K562 (cell line): ENCODE measurements around the gene CCDC92. TPM values are rescaled to one million over a fixed set of nuclear protein-coding genes. Genes with fewer than 3 reads are reported as not detected.

Experiments
- BRCA1 ChIP-seq, 2 experiments: fragments of 450-650 bp in 1 of 2; sonication (generic) in 1 of 2; formaldehyde crosslinking in 1 of 2; IDR thresholded peaks; 2 replicates each; pipeline versions ENCODE4 v1.5.0 to v1.6.1; 2017 to 2020; ENCODE audit warnings: mild to moderate bottlenecking in 1 of 2, missing genetic modification reagents in 1 of 2
- HLTF ChIP-seq: fragments of 450-650 bp; IDR thresholded peaks from 2 replicates; pipeline ENCODE4 v1.6.1; 2016
- STAG1 ChIP-seq: sonication (generic); formaldehyde crosslinking; IDR thresholded peaks from 2 replicates; pipeline ENCODE4 v1.5.0; 2020; ENCODE audit warnings: missing genetic modification reagents, borderline replicate concordance
- TAF9B ChIP-seq: fragments of 450-650 bp; IDR thresholded peaks from 2 replicates; pipeline ENCODE4 v1.6.1; 2018; ENCODE audit warnings: mild to moderate bottlenecking; ENCODE audit not compliant: partially characterized antibody
- ZFP1 ChIP-seq: fragments of 450-650 bp; formaldehyde crosslinking; IDR thresholded peaks from 2 replicates; pipeline ENCODE4 v1.4.0; 2020; ENCODE audit warnings: mild to moderate bottlenecking, mixed read lengths
- ZNF24 ChIP-seq: fragments of 450-650 bp; IDR thresholded peaks from 2 replicates; pipeline ENCODE4 v1.6.1; 2016
- polyA plus RNA-seq, 8 experiments: library from polyadenylated mRNA; depleted of rRNA in 4 of 8; stranded (reverse) in 5 of 8; unstranded in 3 of 8; fragments of >200 nt; fragmentation: Nextera tagmentation in 2 of 8; fragmentation: Illumina TruSeq in 1 of 8; extraction: Ambion mirVana in 2 of 8; extraction: Trizol in 1 of 8; gene quantifications; 2 replicates each; pipeline versions ENCODE4 v1.2.1 to v1.2.3, GENCODE V29; 2011 to 2014; ENCODE audit warnings: inconsistent platforms in 1 of 8, missing spikeins in 1 of 8
- total RNA-seq, 7 experiments: library from RNA; depleted of rRNA in 6 of 7; stranded (reverse); fragments of >200 nt in 6 of 7; fragmentation: Illumina TruSeq in 2 of 7; extraction: Trizol in 2 of 7; gene quantifications; 2 replicates each; pipeline versions ENCODE4 v1.2.1 to v1.2.3, GENCODE V29; 2011 to 2021; ENCODE audit warnings: low replicate concordance in 1 of 7
- TF ChIP-seq, protein P1 (sequence below): fragments of 450-650 bp; IDR thresholded peaks from 2 replicates; pipeline ENCODE4 v1.6.1; 2016; ENCODE audit warnings: mild to moderate bottlenecking, moderate library complexity
- TF ChIP-seq, protein P2 (sequence below): IDR thresholded peaks from 2 replicates; pipeline ENCODE4 v1.6.1; 2011; ENCODE audit warnings: borderline replicate concordance, low read depth, mild to moderate bottlenecking, moderate library complexity, low read length; ENCODE audit not compliant: insufficient read depth, poor library complexity, severe bottlenecking
- TF ChIP-seq, protein P3 (sequence below): sonication (generic); formaldehyde crosslinking; IDR thresholded peaks from 2 replicates; pipeline ENCODE4 v1.4.0; 2020; ENCODE audit warnings: mild to moderate bottlenecking, missing genetic modification reagents
- TF ChIP-seq, protein P4 (sequence below): fragments of 450-650 bp; IDR thresholded peaks from 2 replicates; pipeline ENCODE4 v1.6.1; 2016; ENCODE audit warnings: missing biosample characterization, missing genetic modification characterization

Gene CCDC92
- total and polyA plus RNA-seq, 9 of the 15 experiments (the other 6 are each of a cell fraction or from before 2014, with no cell fraction given): 0.27 to 5.9 (median 2.1) TPM

DNA sequence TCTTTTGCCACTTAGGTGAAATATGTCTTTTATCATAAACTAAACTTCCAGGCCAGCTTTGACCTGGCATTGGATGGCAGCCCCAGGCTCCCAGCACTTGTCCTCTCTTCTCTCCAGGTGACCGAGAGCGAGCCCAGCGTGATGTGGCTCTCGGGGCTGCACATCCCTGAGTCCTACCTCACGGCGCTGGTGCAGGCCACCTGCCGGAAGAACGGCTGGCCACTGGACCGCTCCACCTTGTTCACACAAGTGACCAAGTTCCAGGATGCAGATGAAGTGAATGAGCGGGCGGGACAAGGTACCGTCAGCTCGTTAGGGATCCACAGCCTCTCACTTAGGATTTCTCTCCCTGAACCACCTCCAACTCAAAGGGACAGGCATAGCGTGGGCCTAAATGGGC is 39.4 kb downstream of the CCDC92 start (continued):
- TF ChIP-seq, protein P1, sequence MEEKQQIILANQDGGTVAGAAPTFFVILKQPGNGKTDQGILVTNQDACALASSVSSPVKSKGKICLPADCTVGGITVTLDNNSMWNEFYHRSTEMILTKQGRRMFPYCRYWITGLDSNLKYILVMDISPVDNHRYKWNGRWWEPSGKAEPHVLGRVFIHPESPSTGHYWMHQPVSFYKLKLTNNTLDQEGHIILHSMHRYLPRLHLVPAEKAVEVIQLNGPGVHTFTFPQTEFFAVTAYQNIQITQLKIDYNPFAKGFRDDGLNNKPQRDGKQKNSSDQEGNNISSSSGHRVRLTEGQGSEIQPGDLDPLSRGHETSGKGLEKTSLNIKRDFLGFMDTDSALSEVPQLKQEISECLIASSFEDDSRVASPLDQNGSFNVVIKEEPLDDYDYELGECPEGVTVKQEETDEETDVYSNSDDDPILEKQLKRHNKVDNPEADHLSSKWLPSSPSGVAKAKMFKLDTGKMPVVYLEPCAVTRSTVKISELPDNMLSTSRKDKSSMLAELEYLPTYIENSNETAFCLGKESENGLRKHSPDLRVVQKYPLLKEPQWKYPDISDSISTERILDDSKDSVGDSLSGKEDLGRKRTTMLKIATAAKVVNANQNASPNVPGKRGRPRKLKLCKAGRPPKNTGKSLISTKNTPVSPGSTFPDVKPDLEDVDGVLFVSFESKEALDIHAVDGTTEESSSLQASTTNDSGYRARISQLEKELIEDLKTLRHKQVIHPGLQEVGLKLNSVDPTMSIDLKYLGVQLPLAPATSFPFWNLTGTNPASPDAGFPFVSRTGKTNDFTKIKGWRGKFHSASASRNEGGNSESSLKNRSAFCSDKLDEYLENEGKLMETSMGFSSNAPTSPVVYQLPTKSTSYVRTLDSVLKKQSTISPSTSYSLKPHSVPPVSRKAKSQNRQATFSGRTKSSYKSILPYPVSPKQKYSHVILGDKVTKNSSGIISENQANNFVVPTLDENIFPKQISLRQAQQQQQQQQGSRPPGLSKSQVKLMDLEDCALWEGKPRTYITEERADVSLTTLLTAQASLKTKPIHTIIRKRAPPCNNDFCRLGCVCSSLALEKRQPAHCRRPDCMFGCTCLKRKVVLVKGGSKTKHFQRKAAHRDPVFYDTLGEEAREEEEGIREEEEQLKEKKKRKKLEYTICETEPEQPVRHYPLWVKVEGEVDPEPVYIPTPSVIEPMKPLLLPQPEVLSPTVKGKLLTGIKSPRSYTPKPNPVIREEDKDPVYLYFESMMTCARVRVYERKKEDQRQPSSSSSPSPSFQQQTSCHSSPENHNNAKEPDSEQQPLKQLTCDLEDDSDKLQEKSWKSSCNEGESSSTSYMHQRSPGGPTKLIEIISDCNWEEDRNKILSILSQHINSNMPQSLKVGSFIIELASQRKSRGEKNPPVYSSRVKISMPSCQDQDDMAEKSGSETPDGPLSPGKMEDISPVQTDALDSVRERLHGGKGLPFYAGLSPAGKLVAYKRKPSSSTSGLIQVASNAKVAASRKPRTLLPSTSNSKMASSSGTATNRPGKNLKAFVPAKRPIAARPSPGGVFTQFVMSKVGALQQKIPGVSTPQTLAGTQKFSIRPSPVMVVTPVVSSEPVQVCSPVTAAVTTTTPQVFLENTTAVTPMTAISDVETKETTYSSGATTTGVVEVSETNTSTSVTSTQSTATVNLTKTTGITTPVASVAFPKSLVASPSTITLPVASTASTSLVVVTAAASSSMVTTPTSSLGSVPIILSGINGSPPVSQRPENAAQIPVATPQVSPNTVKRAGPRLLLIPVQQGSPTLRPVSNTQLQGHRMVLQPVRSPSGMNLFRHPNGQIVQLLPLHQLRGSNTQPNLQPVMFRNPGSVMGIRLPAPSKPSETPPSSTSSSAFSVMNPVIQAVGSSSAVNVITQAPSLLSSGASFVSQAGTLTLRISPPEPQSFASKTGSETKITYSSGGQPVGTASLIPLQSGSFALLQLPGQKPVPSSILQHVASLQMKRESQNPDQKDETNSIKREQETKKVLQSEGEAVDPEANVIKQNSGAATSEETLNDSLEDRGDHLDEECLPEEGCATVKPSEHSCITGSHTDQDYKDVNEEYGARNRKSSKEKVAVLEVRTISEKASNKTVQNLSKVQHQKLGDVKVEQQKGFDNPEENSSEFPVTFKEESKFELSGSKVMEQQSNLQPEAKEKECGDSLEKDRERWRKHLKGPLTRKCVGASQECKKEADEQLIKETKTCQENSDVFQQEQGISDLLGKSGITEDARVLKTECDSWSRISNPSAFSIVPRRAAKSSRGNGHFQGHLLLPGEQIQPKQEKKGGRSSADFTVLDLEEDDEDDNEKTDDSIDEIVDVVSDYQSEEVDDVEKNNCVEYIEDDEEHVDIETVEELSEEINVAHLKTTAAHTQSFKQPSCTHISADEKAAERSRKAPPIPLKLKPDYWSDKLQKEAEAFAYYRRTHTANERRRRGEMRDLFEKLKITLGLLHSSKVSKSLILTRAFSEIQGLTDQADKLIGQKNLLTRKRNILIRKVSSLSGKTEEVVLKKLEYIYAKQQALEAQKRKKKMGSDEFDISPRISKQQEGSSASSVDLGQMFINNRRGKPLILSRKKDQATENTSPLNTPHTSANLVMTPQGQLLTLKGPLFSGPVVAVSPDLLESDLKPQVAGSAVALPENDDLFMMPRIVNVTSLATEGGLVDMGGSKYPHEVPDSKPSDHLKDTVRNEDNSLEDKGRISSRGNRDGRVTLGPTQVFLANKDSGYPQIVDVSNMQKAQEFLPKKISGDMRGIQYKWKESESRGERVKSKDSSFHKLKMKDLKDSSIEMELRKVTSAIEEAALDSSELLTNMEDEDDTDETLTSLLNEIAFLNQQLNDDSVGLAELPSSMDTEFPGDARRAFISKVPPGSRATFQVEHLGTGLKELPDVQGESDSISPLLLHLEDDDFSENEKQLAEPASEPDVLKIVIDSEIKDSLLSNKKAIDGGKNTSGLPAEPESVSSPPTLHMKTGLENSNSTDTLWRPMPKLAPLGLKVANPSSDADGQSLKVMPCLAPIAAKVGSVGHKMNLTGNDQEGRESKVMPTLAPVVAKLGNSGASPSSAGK: no peak
- TF ChIP-seq ZNF24: no peak
- no peak for TF ChIP-seq STAG1 (CRISPR knock-in tag)
- TF ChIP-seq BRCA1 (IDR thresholded peaks at IDR 0.05): no peak
- no peak for TF ChIP-seq BRCA1 (CRISPR knock-in tag; IDR thresholded peaks at IDR 0.05)
- TF ChIP-seq, protein P2, sequence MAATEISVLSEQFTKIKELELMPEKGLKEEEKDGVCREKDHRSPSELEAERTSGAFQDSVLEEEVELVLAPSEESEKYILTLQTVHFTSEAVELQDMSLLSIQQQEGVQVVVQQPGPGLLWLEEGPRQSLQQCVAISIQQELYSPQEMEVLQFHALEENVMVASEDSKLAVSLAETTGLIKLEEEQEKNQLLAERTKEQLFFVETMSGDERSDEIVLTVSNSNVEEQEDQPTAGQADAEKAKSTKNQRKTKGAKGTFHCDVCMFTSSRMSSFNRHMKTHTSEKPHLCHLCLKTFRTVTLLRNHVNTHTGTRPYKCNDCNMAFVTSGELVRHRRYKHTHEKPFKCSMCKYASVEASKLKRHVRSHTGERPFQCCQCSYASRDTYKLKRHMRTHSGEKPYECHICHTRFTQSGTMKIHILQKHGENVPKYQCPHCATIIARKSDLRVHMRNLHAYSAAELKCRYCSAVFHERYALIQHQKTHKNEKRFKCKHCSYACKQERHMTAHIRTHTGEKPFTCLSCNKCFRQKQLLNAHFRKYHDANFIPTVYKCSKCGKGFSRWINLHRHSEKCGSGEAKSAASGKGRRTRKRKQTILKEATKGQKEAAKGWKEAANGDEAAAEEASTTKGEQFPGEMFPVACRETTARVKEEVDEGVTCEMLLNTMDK: no peak
- TF ChIP-seq, protein P3, sequence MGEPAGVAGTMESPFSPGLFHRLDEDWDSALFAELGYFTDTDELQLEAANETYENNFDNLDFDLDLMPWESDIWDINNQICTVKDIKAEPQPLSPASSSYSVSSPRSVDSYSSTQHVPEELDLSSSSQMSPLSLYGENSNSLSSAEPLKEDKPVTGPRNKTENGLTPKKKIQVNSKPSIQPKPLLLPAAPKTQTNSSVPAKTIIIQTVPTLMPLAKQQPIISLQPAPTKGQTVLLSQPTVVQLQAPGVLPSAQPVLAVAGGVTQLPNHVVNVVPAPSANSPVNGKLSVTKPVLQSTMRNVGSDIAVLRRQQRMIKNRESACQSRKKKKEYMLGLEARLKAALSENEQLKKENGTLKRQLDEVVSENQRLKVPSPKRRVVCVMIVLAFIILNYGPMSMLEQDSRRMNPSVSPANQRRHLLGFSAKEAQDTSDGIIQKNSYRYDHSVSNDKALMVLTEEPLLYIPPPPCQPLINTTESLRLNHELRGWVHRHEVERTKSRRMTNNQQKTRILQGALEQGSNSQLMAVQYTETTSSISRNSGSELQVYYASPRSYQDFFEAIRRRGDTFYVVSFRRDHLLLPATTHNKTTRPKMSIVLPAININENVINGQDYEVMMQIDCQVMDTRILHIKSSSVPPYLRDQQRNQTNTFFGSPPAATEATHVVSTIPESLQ (CRISPR knock-in tag): no peak
- no peak for TF ChIP-seq ZFP1 (CRISPR knock-in tag)
- TF ChIP-seq, protein P4, sequence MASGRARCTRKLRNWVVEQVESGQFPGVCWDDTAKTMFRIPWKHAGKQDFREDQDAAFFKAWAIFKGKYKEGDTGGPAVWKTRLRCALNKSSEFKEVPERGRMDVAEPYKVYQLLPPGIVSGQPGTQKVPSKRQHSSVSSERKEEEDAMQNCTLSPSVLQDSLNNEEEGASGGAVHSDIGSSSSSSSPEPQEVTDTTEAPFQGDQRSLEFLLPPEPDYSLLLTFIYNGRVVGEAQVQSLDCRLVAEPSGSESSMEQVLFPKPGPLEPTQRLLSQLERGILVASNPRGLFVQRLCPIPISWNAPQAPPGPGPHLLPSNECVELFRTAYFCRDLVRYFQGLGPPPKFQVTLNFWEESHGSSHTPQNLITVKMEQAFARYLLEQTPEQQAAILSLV (tag): no peak
- no peak for TF ChIP-seq TAF9B
- no peak for TF ChIP-seq HLTF
